Measurements from ENCODE around the gene ANKRD6. TPM values are rescaled to one million over a fixed set of nuclear protein-coding genes. Genes with fewer than 3 reads are reported as not detected.

ANKRD6 gene
- total and polyA plus RNA-seq, 2 donors (not counting 3 experiments of a cell fraction or from before 2014, with no cell fraction given), result 3.4 to 9.6 TPM

GRCh38 chr6:89618026-89618425 is 185.1 kb downstream of the ANKRD6 start:
- Histone ChIP-seq H3K4me3 (replicated peaks in 1 of 3; ENCODE audit: insufficient read depth in 1 of 3, low read depth in 1 of 3, low read length in 3 of 3) (no peak overlapping the region), H3K9ac (replicated peaks; ENCODE audit: extremely low read depth, insufficient read depth, low read length) (no peak overlapping the region), H3K4me2 (ENCODE audit: insufficient read depth, low read length) (no peak overlapping the region), H4K20me1 (replicated peaks; ENCODE audit: control insufficient read depth, extremely low read depth, insufficient read depth, low read length) (no peaks in the 10 kb centered on the region), H3K9me3 (replicated peaks; ENCODE audit: control insufficient read depth, insufficient read depth, low read length) (no peaks in the 10 kb centered on the region), H3K27me3 (ENCODE audit: control insufficient read depth in 2 of 2, insufficient read depth in 2 of 2, low read length in 2 of 2) (no peaks in the 10 kb centered on the region), H3K4me1 (ENCODE audit: control insufficient read depth, extremely low read depth, insufficient read depth, low read length) (no peaks in the 10 kb centered on the region), H3K9me1 (replicated peaks; ENCODE audit: control insufficient read depth, extremely low read depth, insufficient read depth, low read length) (no peaks in the 10 kb centered on the region), H3K36me3 (ENCODE audit: control insufficient read depth in 2 of 2, extremely low read depth in 1 of 2, insufficient read depth in 2 of 2, low read length in 2 of 2) (no peaks in the 10 kb centered on the region), H3K79me2 (ENCODE audit: control insufficient read depth, insufficient read depth, low read length) (no peaks in the 10 kb centered on the region), H3K27ac (ENCODE audit: insufficient read depth, low read depth, low read length) (no peak overlapping the region), H2AFZ (ENCODE audit: low read depth, low read length) (no peak overlapping the region)
- TF ChIP-seq MYC (IDR thresholded peaks at IDR 0.05; ENCODE audit: low read depth, low read length) (no peak), CTCF (IDR thresholded peaks at IDR 0.05; ENCODE audit: extremely low read depth in 1 of 2, insufficient read depth in 1 of 2, low read depth in 1 of 2, low read length in 2 of 2) (no peak), EZH2 (IDR thresholded peaks at IDR 0.05; ENCODE audit: borderline replicate concordance, low read depth, low read length, severe bottlenecking) (no peak), JUN (IDR thresholded peaks at IDR 0.05; ENCODE audit: borderline replicate concordance, insufficient read depth, insufficient read length, low read depth) (no peak), GATA2 (IDR thresholded peaks at IDR 0.05; ENCODE audit: insufficient read depth, insufficient read length, low read depth, low read length) (no peak), FOS (IDR thresholded peaks at IDR 0.05; ENCODE audit: borderline replicate concordance, insufficient read depth, low read length) (no peak), POLR2AphosphoS5 (IDR thresholded peaks at IDR 0.05; ENCODE audit: insufficient read depth, low read depth, low read length) (no peak), MAX (IDR thresholded peaks at IDR 0.05; ENCODE audit: insufficient read depth, insufficient read length) (no peak), POLR2A (IDR thresholded peaks at IDR 0.05; ENCODE audit: low read depth, low read length) (no peak)
- ChIA-PET POLR2A (no interaction called here), CTCF (interaction anchor here (1.0 to 1.3 kb wide), 2 partner anchors 8 to 9 kb away, joined by 3 to 4 read pairs; no protein-coding TSS in a partner anchor)
- no peak for FAIRE-seq
- BruUV-seq (replicated peaks), result no TSS peak
- intact Hi-C loops (cut with micrococcal nuclease), result no loop called here
- dilution Hi-C loops (cut with MboI; ENCODE audit: extremely low pct_ligation_motif_present, low sequenced_read_pairs), result no loop called here
- DNase-seq (ENCODE audit: low read depth, low spot score), result no peak
